ENCODE data around the gene VPS26A. TPM values are rescaled to one million over a fixed set of nuclear protein-coding genes. Genes with fewer than 3 reads are reported as not detected.

Gene VPS26A
- total RNA-seq, 1 donor from 2014 or later = 53.6 TPM

- no peak for ATAC-seq
- no peak for DNase-seq (ENCODE audit: low spot score)
- intact Hi-C loops (cut with DNase I) = no loop called here
These were observed 87.5 kb downstream of the VPS26A start for GRCh38 chr10:69211524-69211923.

- DNase-seq (ENCODE audit: low spot score) (no peak), ATAC-seq (no peak)
- intact Hi-C loops (cut with DNase I) = no loop called here
These were observed 89.8 kb downstream of the VPS26A start for GRCh38 chr10:69213591-69214311.

GRCh38 chr10:69214666-69215131 lies 90.7 kb downstream of the VPS26A start:
- intact Hi-C loops (cut with DNase I) = no loop called here
- DNase-seq (ENCODE audit: low spot score) = no peak
- ATAC-seq = no peak

- no peak for ATAC-seq
- DNase-seq (ENCODE audit: low spot score) = no peak
- intact Hi-C loops (cut with DNase I) = no loop called here
These were observed 91.6 kb downstream of the VPS26A start for GRCh38 chr10:69215405-69216171.

- DNase-seq (ENCODE audit: low spot score) (no peak), ATAC-seq (no peak)
- intact Hi-C loops (cut with DNase I) = no loop called here
These were observed 92.7 kb downstream of the VPS26A start for GRCh38 chr10:69216577-69217118.

GRCh38 chr10:69217119-69217754 lies 93.3 kb downstream of the VPS26A start:
- ATAC-seq = no peak

GRCh38 chr10:69218831-69219230 lies 94.9 kb downstream of the VPS26A start:
- intact Hi-C loops (cut with DNase I) = no loop called here
- ATAC-seq = no peak
- no peak for DNase-seq (ENCODE audit: low spot score)

More at GRCh38 chr10:69217119-69217754, 93.3 kb downstream of the VPS26A start:
- intact Hi-C loops (cut with DNase I) = no loop called here
- no peak for DNase-seq (ENCODE audit: low spot score)

GRCh38 chr10:69220041-69220451 lies 96.1 kb downstream of the VPS26A start, which contains the start of gene HKDC1:
Gene HKDC1 (plus strand): TSS chr10:69220332. CDS start chr10:69220436, 104 bp downstream.
- no peak for DNase-seq (ENCODE audit: low spot score)
- intact Hi-C loops (cut with DNase I) = no loop called here
- ATAC-seq = no peak

- no peak for DNase-seq (ENCODE audit: low spot score)
- no peak for ATAC-seq
- intact Hi-C loops (cut with DNase I) = no loop called here
These were observed 96.5 kb downstream of the VPS26A start for GRCh38 chr10:69220507-69220906.

Other genes with a start within 250 kb of the VPS26A start
- 41.3 TPM for gene DDX50, start 222.9 kb upstream of the VPS26A start, total RNA-seq
- 41.0 TPM for gene DDX21, start 168.0 kb upstream of the VPS26A start, total RNA-seq
- gene KIFBP, start 135.4 kb upstream of the VPS26A start, total RNA-seq = 30.4 TPM
- gene SRGN, start 36.1 kb upstream of the VPS26A start, total RNA-seq = 146 TPM
- 22.7 TPM for gene SUPV3L1, start 56.1 kb downstream of the VPS26A start, total RNA-seq
- 12.0 TPM for gene HKDC1, start 96.2 kb downstream of the VPS26A start, total RNA-seq
- 58.3 TPM for gene HK1, start 154.3 kb downstream of the VPS26A start, total RNA-seq

Data from sciatic nerve (tissue), 2 donors.